ENCODE measurements around the gene ASCC3.
"Not testable (repeated sequence)": the region's sequence is repeated elsewhere in the genome, so short reads cannot be mapped to it uniquely, and the experiment has no call there.

ASCC3 gene

GRCh38 chr6:100712997-100713396 lies 168.1 kb downstream of the ASCC3 start:
- no peak for DNase-seq

GRCh38 chr6:100706491-100706890 lies 174.6 kb downstream of the ASCC3 start:
- no peak for DNase-seq

- DNase-seq, result no peak
Measured at GRCh38 chr6:100704961-100705360, 176.2 kb downstream of the ASCC3 start.

- no peak for DNase-seq
Measured at GRCh38 chr6:100701728-100702127, 179.4 kb downstream of the ASCC3 start.

DNA sequence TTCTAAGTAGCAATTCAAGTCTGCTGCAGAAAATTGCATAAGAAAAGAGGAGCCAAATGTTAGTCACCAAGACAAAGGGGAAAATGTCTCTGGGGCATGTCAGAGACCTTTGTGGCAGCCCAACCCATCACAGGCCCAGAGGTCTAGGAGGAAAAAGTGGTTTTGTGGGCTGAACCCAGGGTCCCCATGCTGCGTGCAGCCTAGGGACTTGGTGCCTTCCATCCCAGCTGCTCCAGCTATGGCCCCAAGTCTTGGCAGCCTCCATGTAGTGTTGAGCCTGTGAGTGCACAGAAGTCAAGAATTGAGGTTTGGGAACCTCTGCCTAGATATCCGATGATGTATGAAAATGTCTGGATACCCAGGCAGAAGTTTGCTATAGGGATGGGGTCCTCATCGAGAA lies 181.1 kb downstream of the ASCC3 start:
- DNase-seq, result no peak

DNA sequence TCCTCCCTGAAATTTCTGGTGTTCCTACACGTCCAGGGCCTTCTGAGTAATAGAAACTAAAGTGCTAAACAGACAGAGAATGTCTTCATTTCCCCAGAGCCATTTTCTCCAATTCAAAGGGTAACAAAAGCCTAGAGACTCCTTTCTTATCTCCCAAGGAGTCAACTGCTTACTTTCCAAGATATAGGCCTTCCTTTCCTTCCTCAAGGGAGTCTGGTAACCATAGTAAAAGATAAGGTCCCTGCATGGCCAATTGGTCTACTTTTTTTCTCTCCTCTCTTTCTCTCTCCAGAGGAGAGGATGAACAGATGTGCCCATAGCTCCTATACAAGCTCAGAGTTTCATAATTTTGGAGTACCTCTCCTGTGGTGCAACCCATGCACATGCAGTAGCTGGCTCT lies 185.7 kb downstream of the ASCC3 start:
- no peak for DNase-seq

- DNase-seq, result no peak
Measured at GRCh38 chr6:100693249-100693927, 187.7 kb downstream of the ASCC3 start.

DNA sequence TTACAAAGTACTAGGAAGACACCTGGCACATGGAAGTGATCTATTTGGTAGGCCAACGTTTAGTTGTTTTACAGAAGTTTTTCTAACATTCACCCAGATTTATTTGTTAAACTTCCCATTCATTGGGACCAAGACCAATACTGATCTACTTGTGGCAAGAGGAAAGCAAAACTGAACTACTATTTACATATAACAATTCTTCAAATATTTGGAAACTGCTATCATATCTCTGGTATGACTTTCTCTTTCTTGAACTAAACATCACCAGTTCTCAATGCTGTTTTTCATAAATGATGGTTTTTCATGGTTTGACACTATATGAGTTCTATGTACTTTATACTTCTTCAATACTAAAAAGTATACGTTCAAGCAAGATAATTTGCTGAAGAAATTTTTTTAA lies 189.2 kb downstream of the ASCC3 start:
- no peak for DNase-seq

DNA sequence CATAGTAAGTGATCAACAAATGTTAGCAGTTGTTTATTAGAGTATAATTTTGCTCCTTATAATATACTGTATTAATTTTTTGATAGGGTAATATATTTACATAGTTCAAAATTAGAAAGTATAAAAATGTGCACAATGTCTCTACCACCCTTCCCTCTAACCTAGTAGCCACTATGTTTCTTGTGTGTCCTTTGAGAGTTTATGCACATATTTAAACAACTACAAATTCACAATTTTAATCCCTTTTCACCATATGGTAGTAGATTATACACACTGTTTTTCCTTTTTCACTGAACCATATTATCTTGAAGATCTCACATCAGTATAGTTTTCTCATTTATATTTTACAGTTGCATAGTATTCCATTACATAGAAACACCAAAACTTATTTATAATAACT lies 194.9 kb downstream of the ASCC3 start:
- DNase-seq, result no peak

DNA sequence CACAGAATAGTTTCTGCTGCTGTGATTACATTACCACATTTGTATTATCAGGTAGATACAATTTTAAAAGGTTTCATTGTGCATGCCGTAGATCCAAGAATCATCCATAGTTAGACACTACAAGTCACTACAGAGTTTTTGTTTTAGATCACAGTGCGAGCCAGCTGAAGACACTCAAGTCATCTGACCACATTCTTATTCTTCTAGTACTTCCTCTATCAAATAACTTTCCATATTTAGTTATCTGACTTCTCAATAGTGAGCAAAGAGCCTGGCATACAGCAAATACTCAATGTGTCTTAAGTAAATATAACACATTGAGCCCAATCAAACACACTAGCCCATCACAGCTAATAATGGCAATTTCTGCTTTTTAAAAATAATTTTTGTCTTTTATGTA lies 195.4 kb downstream of the ASCC3 start:
- no peak for DNase-seq

DNA sequence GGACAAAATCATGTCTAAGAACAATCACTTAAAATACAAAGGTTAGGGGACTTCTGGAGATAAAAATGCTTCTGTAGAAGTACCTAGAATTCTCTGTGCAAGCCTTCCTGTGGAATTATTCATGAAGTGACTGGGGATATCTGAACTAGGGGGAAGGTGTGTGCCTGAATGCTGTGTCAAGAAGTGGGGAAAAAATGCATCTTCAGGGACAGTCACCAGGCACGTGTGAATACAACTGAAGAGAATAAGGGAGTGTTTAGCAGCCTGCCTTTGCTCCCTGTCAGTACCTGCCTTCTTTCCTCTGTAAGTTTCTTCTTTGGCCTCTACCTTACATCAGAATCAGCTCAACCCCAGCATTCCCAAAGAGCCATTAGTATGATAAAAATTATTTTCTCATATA lies 201.0 kb downstream of the ASCC3 start:
- DNase-seq, result no peak

GRCh38 chr6:100678027-100678426 lies 203.1 kb downstream of the ASCC3 start:
- DNase-seq, result no peak

- no peak for DNase-seq
Measured at GRCh38 chr6:100677240-100677639, 203.9 kb downstream of the ASCC3 start.

- no peak for DNase-seq
Measured at GRCh38 chr6:100673641-100674040, 207.5 kb downstream of the ASCC3 start.

DNA sequence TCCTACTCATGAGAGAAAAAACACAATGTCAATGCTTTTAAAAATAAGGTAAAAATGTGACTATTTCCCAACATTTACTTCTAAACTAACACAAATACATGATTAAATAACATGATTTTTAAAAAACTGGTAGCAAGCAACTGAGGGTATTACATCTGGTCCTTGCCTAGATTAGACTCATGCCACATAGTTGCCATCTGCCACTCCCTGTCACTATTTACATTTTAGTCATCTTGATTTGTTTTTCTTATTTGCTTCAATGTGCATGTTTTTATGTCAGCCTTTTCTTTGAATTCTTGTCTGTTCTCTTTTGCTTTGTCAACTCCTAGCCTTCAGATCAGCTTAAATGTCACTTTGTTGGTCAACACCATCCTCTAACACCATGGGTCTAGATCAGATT lies 209.4 kb downstream of the ASCC3 start:
- DNase-seq, result no peak

GRCh38 chr6:100670056-100670455 lies 211.1 kb downstream of the ASCC3 start:
- no peak for DNase-seq

DNA sequence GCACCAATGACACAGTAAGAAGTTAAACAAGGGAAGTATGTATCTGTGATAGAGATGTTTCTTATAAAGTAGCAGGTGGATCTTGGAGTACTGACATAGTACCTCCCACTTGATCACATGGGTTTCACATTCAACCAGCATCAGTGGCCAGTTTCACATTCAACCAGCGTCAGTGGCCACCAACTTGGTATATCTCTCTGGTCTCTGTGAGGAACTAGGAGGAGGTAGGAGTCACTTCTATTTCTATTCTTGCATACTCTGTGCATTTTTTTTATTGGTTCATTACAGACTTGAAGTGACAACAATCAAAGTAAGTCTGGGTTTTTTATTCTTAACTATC lies 216.1 kb downstream of the ASCC3 start:
- no peak for DNase-seq

DNA sequence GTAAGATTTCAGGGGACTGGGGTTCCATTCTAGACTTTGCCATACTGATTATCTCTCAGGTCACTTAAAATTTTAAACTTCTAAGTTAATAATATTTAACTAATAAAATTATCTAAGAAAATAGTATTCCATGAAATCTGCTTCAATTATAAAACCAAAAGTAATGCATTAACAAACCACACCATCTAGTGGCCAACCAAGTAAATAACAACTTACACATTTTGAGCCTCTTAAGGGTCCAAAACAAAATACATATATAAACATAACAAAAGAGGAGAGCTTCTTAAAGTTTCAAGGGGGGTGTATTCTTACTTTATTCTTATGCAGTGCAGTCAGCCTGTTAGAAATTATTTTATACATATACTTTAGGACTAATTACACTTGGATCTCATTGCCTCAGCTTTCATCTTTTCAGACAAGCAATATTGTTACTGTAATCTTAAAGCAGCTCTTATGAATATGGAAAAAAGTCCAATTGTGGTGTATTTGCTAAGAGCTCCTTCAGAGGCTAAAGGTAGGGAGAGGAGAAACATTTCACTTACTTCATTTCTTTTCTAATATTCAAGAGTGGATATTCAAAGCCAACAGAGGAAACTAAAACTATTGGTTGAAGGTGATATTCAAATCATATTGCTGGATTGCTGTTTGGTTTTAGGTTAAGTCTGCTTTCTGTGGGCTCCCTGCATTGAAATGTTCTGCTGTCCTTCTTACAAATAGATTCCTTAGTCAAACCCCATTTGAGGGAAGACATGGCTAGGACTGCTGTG lies 216.7 kb downstream of the ASCC3 start:
- DNase-seq, result no peak

DNA sequence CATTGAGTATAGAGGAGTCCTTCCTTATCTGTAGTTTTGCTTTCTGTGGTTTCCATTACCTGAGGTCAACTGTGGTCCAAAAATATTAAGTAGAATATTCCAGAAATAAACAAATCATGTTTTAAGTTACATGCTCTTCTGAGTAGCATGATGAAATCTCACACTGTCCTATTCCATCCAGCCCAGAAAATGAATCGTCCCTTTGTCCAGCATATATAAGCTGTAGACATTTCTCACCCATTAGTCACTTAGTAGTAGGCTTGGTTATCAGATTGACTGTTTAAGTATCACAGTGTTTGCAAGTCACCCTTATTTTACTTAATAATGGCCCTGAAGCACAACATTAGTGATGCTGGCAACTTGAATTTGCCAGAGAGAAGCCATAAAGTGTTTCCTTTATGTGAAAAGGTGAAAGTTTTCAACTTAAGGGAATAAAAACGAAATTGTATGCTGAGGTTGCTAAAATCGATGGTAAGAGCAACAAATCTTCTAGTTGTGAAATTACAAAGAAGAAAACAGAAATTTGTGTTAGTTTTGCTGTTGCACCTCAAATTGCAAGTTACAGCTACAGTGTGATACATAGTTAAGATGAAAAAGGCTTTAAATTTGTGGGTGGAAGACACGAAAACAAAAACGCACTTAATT lies 217.8 kb downstream of the ASCC3 start:
- no peak for DNase-seq

- DNase-seq, result no peak
Measured at GRCh38 chr6:100662264-100662663, 218.9 kb downstream of the ASCC3 start.

DNA sequence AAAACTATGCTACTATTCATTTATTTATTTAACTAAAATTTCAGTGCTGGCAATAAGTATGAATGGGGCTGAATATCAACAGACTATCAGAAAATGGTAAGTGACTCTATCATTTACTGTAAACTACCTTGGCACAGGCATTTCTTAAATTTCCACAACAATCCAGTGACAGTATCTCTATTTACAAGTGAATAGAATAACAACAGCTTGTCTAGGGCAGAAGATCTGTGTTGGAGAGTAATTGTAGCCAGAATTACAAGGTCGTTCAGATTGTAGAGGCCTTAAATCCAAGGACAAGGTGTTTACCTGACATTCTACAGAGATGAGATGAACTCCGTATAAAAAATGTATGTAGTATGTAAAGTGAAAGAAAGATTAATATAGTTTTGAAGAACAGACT lies 222.6 kb downstream of the ASCC3 start:
- no peak for DNase-seq

GRCh38 chr6:100657678-100658330 lies 223.3 kb downstream of the ASCC3 start:
- DNase-seq, result no peak

DNA sequence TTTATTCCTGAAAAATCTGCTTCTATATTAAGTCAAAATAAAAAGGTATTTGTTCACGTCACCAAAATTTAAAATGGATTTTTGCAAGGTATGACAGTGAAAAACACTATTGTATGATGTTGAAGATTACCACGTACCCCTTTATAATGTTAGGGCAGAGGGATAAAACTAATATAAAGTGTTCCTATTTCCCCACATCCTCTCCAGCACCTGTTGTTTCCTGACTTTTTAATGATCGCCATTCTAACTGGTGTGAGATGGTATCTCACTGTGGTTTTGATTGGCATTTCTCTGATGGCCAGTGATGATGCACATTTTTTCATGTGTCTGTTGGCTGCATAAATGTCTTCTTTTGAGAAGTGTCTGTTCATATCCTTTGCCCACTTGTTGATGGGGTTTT lies 240.0 kb downstream of the ASCC3 start:
- DNase-seq, result not testable (repeated sequence)
